GM12878 (cell line): ENCODE results near the gene AP2B1. TPM values are rescaled to one million over a fixed set of nuclear protein-coding genes. Genes with fewer than 3 reads are reported as not detected.

Experiments
- CREB1 ChIP-seq: IDR thresholded peaks from 2 replicates; pipeline ENCODE4 v1.6.1; 2012; ENCODE audit warnings: low read depth, mild to moderate bottlenecking, inconsistent platforms
- E2F4 ChIP-seq: IDR thresholded peaks from 2 replicates; pipeline ENCODE4 v1.6.1; 2012; ENCODE audit warnings: low read depth, low read length, improper control_type of control experiment
- ELK1 ChIP-seq: IDR thresholded peaks from 2 replicates; pipeline ENCODE4 v1.6.1; 2012; ENCODE audit warnings: low read depth, low read length, improper control_type of control experiment
- ETV6 ChIP-seq, 2 experiments: fragments of 450-650 bp in 1 of 2; IDR thresholded peaks in 1 of 2; conservative IDR thresholded peaks in 1 of 2; 2 replicates each; pipeline ENCODE4 v1.6.1; 2014; ENCODE audit warnings: antibody characterized with exemption in 1 of 2, borderline replicate concordance in 1 of 2, low read depth in 1 of 2, mild to moderate bottlenecking in 1 of 2, moderate library complexity in 1 of 2
- FOXM1 ChIP-seq: IDR thresholded peaks from 2 replicates; pipeline ENCODE4 v1.6.1; 2012; ENCODE audit warnings: low read depth, mild to moderate bottlenecking, inconsistent platforms, low read length, moderate library complexity
- MEF2B ChIP-seq: fragments of 450-650 bp; IDR thresholded peaks from 2 replicates; pipeline ENCODE4 v1.6.1; 2018; ENCODE audit warnings: mild to moderate bottlenecking, moderate library complexity; ENCODE audit not compliant: partially characterized antibody, poor library complexity, severe bottlenecking
- NR2C2 ChIP-seq: IDR thresholded peaks from 2 replicates; pipeline ENCODE4 v1.6.1; 2011; ENCODE audit warnings: borderline replicate concordance, low read depth; ENCODE audit not compliant: control insufficient read depth, insufficient read length
- SMARCA5 ChIP-seq: fragments of 450-650 bp; IDR thresholded peaks from 2 replicates; pipeline ENCODE4 v1.6.1; 2017; ENCODE audit warnings: mild to moderate bottlenecking
- SMC3 ChIP-seq: IDR thresholded peaks from 2 replicates; pipeline ENCODE4 v1.6.1; 2011; ENCODE audit warnings: low read length, improper control_type of control experiment, borderline replicate concordance
- SREBF1 ChIP-seq: IDR thresholded peaks from 2 replicates; pipeline ENCODE4 v1.6.1; 2012; ENCODE audit warnings: mild to moderate bottlenecking, low read length
- TAF1 ChIP-seq: IDR thresholded peaks from 2 replicates; pipeline ENCODE4 v1.6.1; 2011; ENCODE audit warnings: mild to moderate bottlenecking, low read depth, low read length, borderline replicate concordance
- TBL1XR1 ChIP-seq: IDR thresholded peaks from 2 replicates; pipeline ENCODE4 v1.6.1; 2012; ENCODE audit warnings: low read depth, low read length, improper control_type of control experiment
- WRNIP1 ChIP-seq: IDR thresholded peaks from 2 replicates; pipeline ENCODE4 v1.6.1; 2011; ENCODE audit warnings: low read depth, low read length, improper control_type of control experiment, borderline replicate concordance
- YBX1 ChIP-seq: fragments of 450-650 bp; IDR thresholded peaks from 2 replicates; pipeline ENCODE4 v1.6.1; 2016; ENCODE audit warnings: antibody characterized with exemption
- ZBTB4 ChIP-seq: fragments of 450-650 bp; formaldehyde crosslinking; IDR thresholded peaks from 2 replicates; pipeline ENCODE4 v1.4.0; 2022; ENCODE audit warnings: mild to moderate bottlenecking, moderate library complexity
- ZNF24 ChIP-seq: fragments of 450-650 bp; IDR thresholded peaks from 2 replicates; pipeline ENCODE4 v1.6.1; 2017; ENCODE audit warnings: antibody characterized with exemption, mild to moderate bottlenecking
- ZNF622 ChIP-seq: fragments of 450-650 bp; IDR thresholded peaks from 2 replicates; pipeline ENCODE4 v1.6.1; 2017; ENCODE audit warnings: mild to moderate bottlenecking, inconsistent platforms
- polyA plus RNA-seq, 11 experiments: library from polyadenylated mRNA; depleted of rRNA in 4 of 11; unstranded in 6 of 11; stranded (reverse) in 5 of 11; fragments of >200 nt; fragmentation: Nextera tagmentation in 4 of 11; fragmentation: Illumina TruSeq in 1 of 11; extraction: Ambion mirVana in 4 of 11; extraction: Trizol in 1 of 11; gene quantifications; 1 replicate in 1 of 11; 2 replicates in 10 of 11; pipeline versions ENCODE4 v1.2.1 to v1.2.3, GENCODE V29; 2011 to 2016; ENCODE audit warnings: inconsistent platforms in 2 of 11, missing spikeins in 2 of 11, low read depth in 1 of 11
- total RNA-seq, 4 experiments: library from RNA; depleted of rRNA in 3 of 4; stranded (reverse); fragments of >200 nt in 3 of 4; fragmentation: Illumina TruSeq in 1 of 4; extraction: Trizol in 1 of 4; gene quantifications; 2 replicates each; pipeline versions ENCODE4 v1.2.1 to v1.2.3, GENCODE V29; 2013 to 2021
- TF ChIP-seq, protein P1 (sequence below): fragments of 150-350 bp; IDR thresholded peaks from 2 replicates; pipeline ENCODE4 v1.6.1; 2016; ENCODE audit warnings: low read depth, low read length

AP2B1 gene
- total and polyA plus RNA-seq, 10 of the 15 experiments (the other 5 are each of a cell fraction or from before 2014, with no cell fraction given), result 18.6 to 112 (median 53.9) TPM

- no peak for TF ChIP-seq E2F4
- TF ChIP-seq MEF2B, result no peak
- TF ChIP-seq YBX1, result no peak
- TF ChIP-seq ZNF622, result no peak
- TF ChIP-seq WRNIP1, result no peak
- TF ChIP-seq, protein P1, sequence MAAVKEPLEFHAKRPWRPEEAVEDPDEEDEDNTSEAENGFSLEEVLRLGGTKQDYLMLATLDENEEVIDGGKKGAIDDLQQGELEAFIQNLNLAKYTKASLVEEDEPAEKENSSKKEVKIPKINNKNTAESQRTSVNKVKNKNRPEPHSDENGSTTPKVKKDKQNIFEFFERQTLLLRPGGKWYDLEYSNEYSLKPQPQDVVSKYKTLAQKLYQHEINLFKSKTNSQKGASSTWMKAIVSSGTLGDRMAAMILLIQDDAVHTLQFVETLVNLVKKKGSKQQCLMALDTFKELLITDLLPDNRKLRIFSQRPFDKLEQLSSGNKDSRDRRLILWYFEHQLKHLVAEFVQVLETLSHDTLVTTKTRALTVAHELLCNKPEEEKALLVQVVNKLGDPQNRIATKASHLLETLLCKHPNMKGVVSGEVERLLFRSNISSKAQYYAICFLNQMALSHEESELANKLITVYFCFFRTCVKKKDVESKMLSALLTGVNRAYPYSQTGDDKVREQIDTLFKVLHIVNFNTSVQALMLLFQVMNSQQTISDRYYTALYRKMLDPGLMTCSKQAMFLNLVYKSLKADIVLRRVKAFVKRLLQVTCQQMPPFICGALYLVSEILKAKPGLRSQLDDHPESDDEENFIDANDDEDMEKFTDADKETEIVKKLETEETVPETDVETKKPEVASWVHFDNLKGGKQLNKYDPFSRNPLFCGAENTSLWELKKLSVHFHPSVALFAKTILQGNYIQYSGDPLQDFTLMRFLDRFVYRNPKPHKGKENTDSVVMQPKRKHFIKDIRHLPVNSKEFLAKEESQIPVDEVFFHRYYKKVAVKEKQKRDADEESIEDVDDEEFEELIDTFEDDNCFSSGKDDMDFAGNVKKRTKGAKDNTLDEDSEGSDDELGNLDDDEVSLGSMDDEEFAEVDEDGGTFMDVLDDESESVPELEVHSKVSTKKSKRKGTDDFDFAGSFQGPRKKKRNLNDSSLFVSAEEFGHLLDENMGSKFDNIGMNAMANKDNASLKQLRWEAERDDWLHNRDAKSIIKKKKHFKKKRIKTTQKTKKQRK, result no peak
- no peak for TF ChIP-seq FOXM1
- TF ChIP-seq ELK1, result peak; percentile 80
- TF ChIP-seq SMARCA5, result peak; percentile 20; the same call in 1 of the 2 replicates
- TF ChIP-seq SMC3, result no peak
- TF ChIP-seq CREB1, result peak; percentile 100
- TF ChIP-seq ZNF24, result no peak
- no peak for TF ChIP-seq ZBTB4
- peak in 1 of 2 experiments; percentile 75; a peak in 1 of 4 replicates for TF ChIP-seq ETV6 (conservative IDR thresholded peaks at IDR 0.05 in 1 of 2, IDR thresholded peaks at IDR 0.05 in 1 of 2; ENCODE audit: borderline replicate concordance in 1 of 2, low read depth in 1 of 2)
- peak; percentile 51; the same call in 1 of the 2 replicates for TF ChIP-seq TBL1XR1
- TF ChIP-seq NR2C2, result no peak
- no peak for TF ChIP-seq SREBF1
- peak; percentile 78 for TF ChIP-seq TAF1
These were observed at the start of gene AP2B1 (continued) for GRCh38 chr17:35587074-35587961.
